Nephron progenitor cell (in vitro differentiated cells): ENCODE measurements around the gene TAS2R39.

Source experiments
- DNase-seq: peaks from one replicate; pipeline ENCODE4 v3.0.0; 2021
- H3K27ac Mint-ChIP-seq: 2 replicates; pipeline ENCODE4 v1.8.0; 2021; ENCODE audit warnings: mild to moderate bottlenecking, moderate library complexity, mixed read lengths
- H3K27me3 Mint-ChIP-seq: 2 replicates; pipeline ENCODE4 v1.8.0; 2021; ENCODE audit warnings: mild to moderate bottlenecking, low read depth, mixed read lengths; ENCODE audit not compliant: poor library complexity
- H3K36me3 Mint-ChIP-seq: 2 replicates; pipeline ENCODE4 v1.8.0; 2021; ENCODE audit warnings: low read depth, mixed read lengths
- H3K4me1 Mint-ChIP-seq: 2 replicates; pipeline ENCODE4 v1.8.0; 2021; ENCODE audit warnings: mixed read lengths
- H3K4me3 Mint-ChIP-seq: 2 replicates; pipeline ENCODE4 v1.8.0; 2021; ENCODE audit warnings: mild to moderate bottlenecking, moderate library complexity, mixed read lengths
- H3K9me3 Mint-ChIP-seq: 2 replicates; pipeline ENCODE4 v1.8.0; 2021; ENCODE audit warnings: mild to moderate bottlenecking, moderate library complexity, mixed read lengths
- TF ChIP-seq, protein P1 (sequence below): fragments of 200-600 bp; sonication (generic); IDR thresholded peaks from 2 replicates; pipeline ENCODE4 v1.5.0; 2021; ENCODE audit warnings: antibody characterized with exemption

TAS2R39 gene

DNA sequence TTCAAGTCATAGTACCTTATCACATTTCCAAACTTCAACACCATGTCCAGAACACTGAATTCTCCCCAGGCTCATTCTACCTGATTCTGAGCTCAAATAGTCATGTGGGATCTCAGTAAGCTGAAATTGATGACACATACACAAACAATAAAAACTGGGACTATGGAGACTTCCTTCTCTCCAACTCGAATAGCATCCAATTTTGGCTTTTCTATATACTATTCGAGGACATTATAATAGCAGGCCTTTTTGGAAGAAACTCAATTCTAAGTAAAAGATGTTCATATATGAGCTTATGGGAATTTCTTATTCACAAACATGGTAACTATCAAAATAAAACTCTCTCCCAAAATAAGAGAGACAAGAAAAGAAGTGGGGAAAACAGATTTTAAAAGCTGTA lies 38.1 kb downstream of the TAS2R39 start:
- no peak overlapping the region for H3K27ac Mint-ChIP-seq
- H3K4me1 Mint-ChIP-seq: peaks cover 4% of the 10 kb centered on the region
- no peaks in the 10 kb centered on the region for H3K9me3 Mint-ChIP-seq
- no peak overlapping the region for H3K4me3 Mint-ChIP-seq
- peaks cover 37% of the 10 kb centered on the region for H3K27me3 Mint-ChIP-seq
- no peaks in the 10 kb centered on the region for H3K36me3 Mint-ChIP-seq
- TF ChIP-seq, protein P1, sequence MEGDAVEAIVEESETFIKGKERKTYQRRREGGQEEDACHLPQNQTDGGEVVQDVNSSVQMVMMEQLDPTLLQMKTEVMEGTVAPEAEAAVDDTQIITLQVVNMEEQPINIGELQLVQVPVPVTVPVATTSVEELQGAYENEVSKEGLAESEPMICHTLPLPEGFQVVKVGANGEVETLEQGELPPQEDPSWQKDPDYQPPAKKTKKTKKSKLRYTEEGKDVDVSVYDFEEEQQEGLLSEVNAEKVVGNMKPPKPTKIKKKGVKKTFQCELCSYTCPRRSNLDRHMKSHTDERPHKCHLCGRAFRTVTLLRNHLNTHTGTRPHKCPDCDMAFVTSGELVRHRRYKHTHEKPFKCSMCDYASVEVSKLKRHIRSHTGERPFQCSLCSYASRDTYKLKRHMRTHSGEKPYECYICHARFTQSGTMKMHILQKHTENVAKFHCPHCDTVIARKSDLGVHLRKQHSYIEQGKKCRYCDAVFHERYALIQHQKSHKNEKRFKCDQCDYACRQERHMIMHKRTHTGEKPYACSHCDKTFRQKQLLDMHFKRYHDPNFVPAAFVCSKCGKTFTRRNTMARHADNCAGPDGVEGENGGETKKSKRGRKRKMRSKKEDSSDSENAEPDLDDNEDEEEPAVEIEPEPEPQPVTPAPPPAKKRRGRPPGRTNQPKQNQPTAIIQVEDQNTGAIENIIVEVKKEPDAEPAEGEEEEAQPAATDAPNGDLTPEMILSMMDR: no peak
- DNase-seq: no peak

DNA sequence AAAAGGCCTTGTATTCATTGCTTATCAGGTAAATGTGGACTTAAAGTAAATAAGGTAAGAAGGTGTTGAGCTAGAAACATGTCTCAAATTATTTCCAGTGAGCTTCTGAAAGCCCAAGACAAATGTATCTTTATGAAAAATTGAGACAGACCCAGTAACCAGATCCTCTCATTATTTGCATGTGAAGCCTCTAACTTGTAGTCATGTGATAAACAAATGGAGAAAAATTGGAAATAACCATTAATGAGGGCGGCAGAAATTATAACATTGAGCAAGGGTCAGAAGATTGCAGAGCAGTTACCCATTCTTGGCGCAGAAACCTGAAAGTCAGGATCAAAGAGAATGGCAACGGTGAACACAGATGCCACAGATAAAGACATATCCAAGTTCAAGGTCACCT lies 38.5 kb downstream of the TAS2R39 start, which contains the start of gene TAS2R40:
Gene TAS2R40, plus strand, starts transcription at position 301 of the 400 bp plus-strand sequence. Its CDS starts 42 bp downstream, at position 343.
- Mint-ChIP-seq H3K4me1 (peaks cover 9% of the 10 kb centered on the region), H3K27me3 (peaks cover 38% of the 10 kb centered on the region), H3K36me3 (no peaks in the 10 kb centered on the region), H3K4me3 (no peak within 1 kb of the TSS), H3K27ac (no peak within 1 kb of the TSS), H3K9me3 (no peaks in the 10 kb centered on the region)
- TF ChIP-seq, protein P1: no peak
- DNase-seq: no peak

DNA sequence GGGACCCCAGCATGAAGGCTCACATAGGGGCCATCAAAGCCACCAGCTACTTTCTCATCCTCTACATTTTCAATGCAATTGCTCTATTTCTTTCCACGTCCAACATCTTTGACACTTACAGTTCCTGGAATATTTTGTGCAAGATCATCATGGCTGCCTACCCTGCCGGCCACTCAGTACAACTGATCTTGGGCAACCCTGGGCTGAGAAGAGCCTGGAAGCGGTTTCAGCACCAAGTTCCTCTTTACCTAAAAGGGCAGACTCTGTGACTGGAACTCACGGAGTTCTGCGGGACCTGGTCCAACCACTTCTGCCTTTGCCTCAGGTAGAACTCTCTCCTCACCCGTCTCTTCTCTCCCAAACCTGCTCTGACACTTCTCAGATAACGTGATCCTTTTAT lies 39.6 kb downstream of the TAS2R39 start:
- TF ChIP-seq, protein P1: no peak
- H3K9me3 Mint-ChIP-seq: no peaks in the 10 kb centered on the region
- H3K36me3 Mint-ChIP-seq: no peaks in the 10 kb centered on the region
- no peak overlapping the region for H3K27ac Mint-ChIP-seq
- H3K4me1 Mint-ChIP-seq: peaks cover 11% of the 10 kb centered on the region
- H3K4me3 Mint-ChIP-seq: no peak overlapping the region
- no peak for DNase-seq
- peaks cover 34% of the 10 kb centered on the region for H3K27me3 Mint-ChIP-seq

DNA sequence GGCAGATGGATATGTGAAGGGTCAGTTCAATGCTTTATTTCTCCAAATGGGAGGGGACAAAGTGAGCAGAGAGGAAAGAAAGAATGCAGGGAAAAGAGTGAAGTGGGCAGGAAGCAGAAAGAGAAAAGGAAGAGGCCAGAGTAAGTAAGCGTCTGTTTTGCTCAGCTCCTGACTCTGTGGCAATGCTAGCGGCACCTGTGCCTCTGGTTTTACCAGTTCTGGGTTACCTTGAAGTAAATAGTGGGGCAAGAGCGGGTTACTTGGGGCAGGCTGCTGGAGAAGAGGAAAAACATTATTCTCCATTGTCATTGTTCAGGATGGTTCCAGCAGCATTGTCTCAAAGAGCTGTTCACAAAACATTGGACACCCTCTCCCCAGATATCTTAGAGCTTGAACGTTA lies 40.6 kb downstream of the TAS2R39 start:
- H3K27ac Mint-ChIP-seq: no peak overlapping the region

DNA sequence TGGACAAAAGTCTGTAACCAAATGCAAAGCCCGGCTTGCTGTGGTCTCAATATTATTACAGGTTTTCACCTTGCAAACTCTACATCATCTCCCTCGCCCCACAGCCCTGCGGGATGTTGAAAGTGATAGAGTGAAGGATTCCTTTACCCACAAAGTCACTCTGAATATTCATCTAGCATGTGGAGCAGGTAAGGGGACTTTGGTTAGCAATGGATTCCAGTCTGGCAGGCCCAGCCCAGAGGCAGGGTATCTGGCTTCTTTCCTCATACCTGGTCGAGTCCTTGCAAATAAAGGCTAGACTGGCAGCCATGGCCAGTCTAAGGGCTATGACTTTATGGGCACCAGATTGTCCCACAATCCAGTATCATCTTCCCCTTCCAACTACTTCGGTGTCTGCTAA lies 41.8 kb downstream of the TAS2R39 start:
- Mint-ChIP-seq H3K4me1 (peaks cover 28% of the 10 kb centered on the region), H3K9me3 (no peaks in the 10 kb centered on the region), H3K36me3 (no peaks in the 10 kb centered on the region), H3K27ac (no peak overlapping the region), H3K4me3 (no peak overlapping the region), H3K27me3 (peaks cover 28% of the 10 kb centered on the region)
- no peak for DNase-seq
- TF ChIP-seq, protein P1: no peak

More for the DNA sequence above, 40.6 kb downstream of the TAS2R39 start:
- Mint-ChIP-seq H3K4me1 (peaks cover 21% of the 10 kb centered on the region), H3K36me3 (no peaks in the 10 kb centered on the region), H3K27me3 (peaks cover 32% of the 10 kb centered on the region), H3K4me3 (no peak overlapping the region), H3K9me3 (no peaks in the 10 kb centered on the region)
- DNase-seq: no peak
- TF ChIP-seq, protein P1: no peak

DNA sequence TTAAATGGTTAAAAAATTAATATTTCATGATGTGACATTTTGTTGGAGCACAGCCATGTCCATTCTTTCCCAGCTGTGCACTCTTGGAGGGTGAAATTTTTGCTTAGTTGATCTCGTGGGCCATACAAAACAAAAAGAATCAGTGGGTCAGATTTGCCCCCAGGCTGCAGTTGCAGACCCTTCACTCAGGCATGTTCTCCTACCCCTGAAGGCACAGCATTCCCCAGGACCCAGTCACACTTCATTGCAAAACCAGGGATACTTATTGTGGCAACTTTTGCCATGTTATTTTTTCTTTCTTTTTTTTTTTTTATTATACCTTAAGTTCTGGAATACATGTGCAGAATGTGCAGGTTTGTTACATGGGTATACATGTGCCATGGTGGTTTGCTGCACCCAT lies 44.6 kb downstream of the TAS2R39 start:
- Mint-ChIP-seq H3K27me3 (peaks cover 17% of the 10 kb centered on the region), H3K4me1 (peaks cover 28% of the 10 kb centered on the region), H3K27ac (no peak overlapping the region), H3K36me3 (no peaks in the 10 kb centered on the region), H3K4me3 (no peak overlapping the region), H3K9me3 (no peaks in the 10 kb centered on the region)
- no peak for DNase-seq
- TF ChIP-seq, protein P1: no peak
